LNCAP (cell line): ENCODE data around the gene IRX4.

Experiments
- TF ChIP-seq, protein P1 (sequence below): fragments of 450-650 bp; IDR thresholded peaks from 2 replicates; pipeline ENCODE4 v1.5.1; 2017; ENCODE audit warnings: mild to moderate bottlenecking

The IRX4 gene

GRCh38 chr5:1883925-1884677 is 1.4 kb upstream of the IRX4 start:
- TF ChIP-seq, protein P1, sequence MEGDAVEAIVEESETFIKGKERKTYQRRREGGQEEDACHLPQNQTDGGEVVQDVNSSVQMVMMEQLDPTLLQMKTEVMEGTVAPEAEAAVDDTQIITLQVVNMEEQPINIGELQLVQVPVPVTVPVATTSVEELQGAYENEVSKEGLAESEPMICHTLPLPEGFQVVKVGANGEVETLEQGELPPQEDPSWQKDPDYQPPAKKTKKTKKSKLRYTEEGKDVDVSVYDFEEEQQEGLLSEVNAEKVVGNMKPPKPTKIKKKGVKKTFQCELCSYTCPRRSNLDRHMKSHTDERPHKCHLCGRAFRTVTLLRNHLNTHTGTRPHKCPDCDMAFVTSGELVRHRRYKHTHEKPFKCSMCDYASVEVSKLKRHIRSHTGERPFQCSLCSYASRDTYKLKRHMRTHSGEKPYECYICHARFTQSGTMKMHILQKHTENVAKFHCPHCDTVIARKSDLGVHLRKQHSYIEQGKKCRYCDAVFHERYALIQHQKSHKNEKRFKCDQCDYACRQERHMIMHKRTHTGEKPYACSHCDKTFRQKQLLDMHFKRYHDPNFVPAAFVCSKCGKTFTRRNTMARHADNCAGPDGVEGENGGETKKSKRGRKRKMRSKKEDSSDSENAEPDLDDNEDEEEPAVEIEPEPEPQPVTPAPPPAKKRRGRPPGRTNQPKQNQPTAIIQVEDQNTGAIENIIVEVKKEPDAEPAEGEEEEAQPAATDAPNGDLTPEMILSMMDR = no peak

DNA sequence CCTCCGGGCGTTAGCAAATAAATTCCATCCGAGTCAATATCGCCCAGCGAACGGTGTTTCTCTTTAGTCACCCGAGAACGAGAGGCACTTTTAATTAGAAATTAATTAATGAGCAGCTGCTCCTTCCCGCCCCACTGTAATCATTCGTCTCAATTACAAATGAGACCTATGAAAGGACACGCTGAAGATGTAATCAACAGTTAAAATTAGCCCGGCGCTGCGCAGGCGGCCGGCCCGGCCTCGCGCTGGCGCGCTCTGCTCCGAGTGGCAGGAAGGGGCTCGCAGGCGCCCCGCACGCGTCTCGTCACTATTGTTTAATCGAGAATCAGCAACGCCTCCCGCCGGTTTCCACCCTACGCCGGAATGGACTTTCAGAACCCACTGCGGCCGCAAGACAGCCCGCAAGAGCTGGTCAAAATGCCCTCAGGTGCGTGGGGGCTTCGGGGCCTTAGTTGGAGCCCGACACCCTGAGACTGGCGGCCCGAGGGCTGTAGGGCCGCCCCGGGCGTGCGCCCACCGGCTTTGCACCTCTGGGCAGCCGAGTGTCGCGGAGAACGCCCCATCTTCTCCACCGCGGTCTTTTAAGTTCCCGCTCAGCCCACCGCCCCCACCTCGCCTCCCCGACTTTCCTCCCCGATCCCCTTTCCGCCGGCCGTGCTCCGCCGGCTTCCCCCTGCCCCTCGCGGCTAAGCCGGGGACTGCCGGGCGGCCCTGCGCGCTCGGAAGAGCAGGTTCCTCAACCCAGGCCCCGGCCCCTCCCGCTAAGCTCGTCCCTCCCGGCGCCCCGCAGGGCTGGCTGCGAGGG is 597 bp upstream of the IRX4 start:
- TF ChIP-seq, protein P1 = peak; percentile 39

GRCh38 chr5:1881731-1882336 is 891 bp downstream of the IRX4 start:
- TF ChIP-seq, protein P1 = no peak

DNA sequence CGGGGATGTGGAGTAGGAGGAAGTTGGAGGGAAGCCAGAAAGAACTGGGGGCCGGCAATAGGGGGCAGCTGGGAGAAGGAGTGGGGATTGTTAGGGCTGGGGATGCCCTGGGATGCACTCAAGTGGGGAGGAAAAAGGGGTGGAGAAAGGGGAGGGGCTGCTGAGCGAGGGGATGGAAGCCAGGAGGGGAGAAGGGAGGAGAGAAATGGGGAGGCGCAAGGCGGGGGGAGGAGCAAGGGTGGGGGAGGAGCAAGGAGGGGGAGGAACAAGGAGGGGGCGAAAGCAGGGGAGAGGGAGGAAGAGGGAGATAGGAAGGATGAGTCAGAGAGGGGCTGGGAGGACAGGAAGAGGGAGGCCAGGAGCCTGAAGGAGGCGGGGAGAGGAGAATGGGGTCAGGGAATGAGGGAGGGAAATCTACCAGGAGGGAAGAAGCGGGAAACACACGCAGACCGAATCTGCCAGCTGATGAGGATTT is 1.6 kb downstream of the IRX4 start:
- TF ChIP-seq, protein P1 = no peak

- TF ChIP-seq, protein P1 = no peak
Observed at GRCh38 chr5:1880377-1881025, 2.2 kb downstream of the IRX4 start.

GRCh38 chr5:1879292-1880263 is 3.1 kb downstream of the IRX4 start:
- TF ChIP-seq, protein P1 = no peak
